Cardiac muscle cell (in vitro differentiated cells and primary cell): ENCODE measurements around the gene PNCK. TPM values are rescaled to one million over a fixed set of nuclear protein-coding genes. Genes with fewer than 3 reads are reported as not detected.

Experiments
- DNase-seq, 2 donors: peaks; one replicate each; pipeline versions ENCODE4 v3.0.0 to v3.0.0-alpha.2; 2010 to 2017; ENCODE audit warnings: low read depth in 1 of 2, low spot score in 1 of 2
- H3K27ac ChIP-seq: fragments of 200-600 bp; sonication (generic); 2 replicates; pipeline ENCODE4 v1.5.1; 2016
- H3K27me3 ChIP-seq: fragments of 200-600 bp; sonication (generic); 2 replicates; pipeline ENCODE4 v1.6.0; 2016; ENCODE audit warnings: control low read depth
- H3K36me3 ChIP-seq: fragments of 200-600 bp; sonication (generic); 2 replicates; pipeline ENCODE4 v1.5.1; 2016; ENCODE audit warnings: control low read depth
- H3K4me1 ChIP-seq: fragments of 200-600 bp; sonication (generic); 2 replicates; pipeline ENCODE4 v1.8.1; 2017; ENCODE audit warnings: low read depth, mild to moderate bottlenecking, mixed run types
- H3K4me3 ChIP-seq: fragments of 200-600 bp; sonication (generic); 2 replicates; pipeline ENCODE4 v1.5.1; 2016; ENCODE audit warnings: mild to moderate bottlenecking
- H3K9me3 ChIP-seq: fragments of 200-600 bp; sonication (generic); 2 replicates; pipeline ENCODE4 v1.5.1; 2017; ENCODE audit warnings: low read depth, mild to moderate bottlenecking, control low read depth
- CTCF ChIP-seq: IDR thresholded peaks from 2 replicates; pipeline ENCODE4 v1.5.1; 2012; ENCODE audit warnings: low read depth, mild to moderate bottlenecking, low read length
- polyA plus RNA-seq: library from polyadenylated mRNA; unstranded; fragments of >200 nt; fragmentation: Nextera tagmentation; extraction: Ambion mirVana; gene quantifications from 2 replicates; pipeline ENCODE4 v1.2.1, GENCODE V29; 2016
- total RNA-seq: library from RNA; depleted of rRNA; stranded (reverse); fragments of >200 nt; gene quantifications from 2 replicates; pipeline ENCODE4 v1.2.3, GENCODE V29; 2016

The PNCK gene
- total and polyA plus RNA-seq, 2 experiments from 2014 or later: 14.5 to 23.5 TPM

- Histone ChIP-seq H3K9me3 (no peaks in the 10 kb centered on the region), H3K27ac (no peak overlapping the region), H3K4me3 (no peak overlapping the region), H3K4me1 (no peaks in the 10 kb centered on the region), H3K27me3 (no peaks in the 10 kb centered on the region), H3K36me3 (no peaks in the 10 kb centered on the region)
- TF ChIP-seq CTCF: no peak
- no peak for DNase-seq
Observed at GRCh38 chrX:153631346-153631745, 42.3 kb downstream of the PNCK start.

- Histone ChIP-seq H3K4me1 (no peaks in the 10 kb centered on the region), H3K4me3 (no peak overlapping the region), H3K27ac (no peak overlapping the region), H3K27me3 (no peaks in the 10 kb centered on the region), H3K36me3 (no peaks in the 10 kb centered on the region), H3K9me3 (no peaks in the 10 kb centered on the region)
- TF ChIP-seq CTCF: no peak
- DNase-seq: no peak
Observed at GRCh38 chrX:153628665-153629064, 44.9 kb downstream of the PNCK start.

GRCh38 chrX:153628129-153628528 is 45.5 kb downstream of the PNCK start:
- no peak overlapping the region for H3K4me3 ChIP-seq
- TF ChIP-seq CTCF: no peak

GRCh38 chrX:153627675-153628111 is 45.9 kb downstream of the PNCK start:
- no peak overlapping the region for H3K27ac ChIP-seq
- no peak for DNase-seq
- H3K36me3 ChIP-seq: no peaks in the 10 kb centered on the region
- no peak overlapping the region for H3K4me3 ChIP-seq
- H3K4me1 ChIP-seq: no peaks in the 10 kb centered on the region
- no peaks in the 10 kb centered on the region for H3K9me3 ChIP-seq
- no peaks in the 10 kb centered on the region for H3K27me3 ChIP-seq
- no peak for TF ChIP-seq CTCF

More at GRCh38 chrX:153628129-153628528, 45.5 kb downstream of the PNCK start:
- H3K27ac ChIP-seq: no peak overlapping the region
- H3K4me1 ChIP-seq: no peaks in the 10 kb centered on the region
- DNase-seq: no peak
- H3K9me3 ChIP-seq: no peaks in the 10 kb centered on the region
- H3K36me3 ChIP-seq: no peaks in the 10 kb centered on the region
- H3K27me3 ChIP-seq: no peaks in the 10 kb centered on the region

- no peaks in the 10 kb centered on the region for H3K36me3 ChIP-seq
- H3K4me1 ChIP-seq: no peaks in the 10 kb centered on the region
- H3K27ac ChIP-seq: no peak overlapping the region
- no peaks in the 10 kb centered on the region for H3K27me3 ChIP-seq
- TF ChIP-seq CTCF: no peak
- H3K9me3 ChIP-seq: no peaks in the 10 kb centered on the region
- no peak for DNase-seq
- no peak overlapping the region for H3K4me3 ChIP-seq
Observed at GRCh38 chrX:153626863-153627674, 46.5 kb downstream of the PNCK start.
